Lung (tissue), 12 donors: ENCODE measurements around the gene MAP3K15. TPM values are rescaled to one million over a fixed set of nuclear protein-coding genes. Genes with fewer than 3 reads are reported as not detected.

Experiments used
- ATAC-seq: fragments of 200-7000 bp; cut with Tn5 transposase; one replicate; pipeline ENCODE4 v1.9.1; 2020; ENCODE audit warnings: moderate number of reproducible peaks; ENCODE audit not compliant: insufficient read depth, low FRiP score
- DNase-seq, 3 donors: peaks; one replicate each; pipeline ENCODE4 v3.0.0-alpha.2; 2013 to 2017
- H3K27ac ChIP-seq, 2 donors: one replicate each; pipeline ENCODE4 v1.5.1; 2013; ENCODE audit warnings: mild to moderate bottlenecking in 2 of 2, moderate library complexity in 2 of 2, control low read depth in 1 of 2, inconsistent platforms in 1 of 2, low read depth in 1 of 2, low read length in 1 of 2
- H3K27me3 ChIP-seq, 3 donors: one replicate each; pipeline ENCODE4 v1.5.1; 2013; ENCODE audit warnings: low read length in 2 of 3; ENCODE audit not compliant: control insufficient read depth in 3 of 3, insufficient read depth in 3 of 3
- H3K36me3 ChIP-seq, 4 donors: one replicate each; pipeline ENCODE4 v1.5.1; 2013; ENCODE audit warnings: low read length in 4 of 4, mild to moderate bottlenecking in 1 of 4, moderate library complexity in 1 of 4; ENCODE audit not compliant: control insufficient read depth in 4 of 4, insufficient read depth in 4 of 4
- H3K4me1 ChIP-seq, 5 donors: one replicate each; pipeline ENCODE4 v1.5.1; 2013; ENCODE audit warnings: low read length in 5 of 5, mild to moderate bottlenecking in 2 of 5, moderate library complexity in 1 of 5; ENCODE audit not compliant: control insufficient read depth in 5 of 5, insufficient read depth in 5 of 5
- H3K4me3 ChIP-seq: one replicate; pipeline ENCODE4 v1.5.1; 2013; ENCODE audit warnings: mild to moderate bottlenecking, control low read depth, moderate library complexity
- H3K9ac ChIP-seq, 2 donors: one replicate each; pipeline ENCODE4 v1.5.1; 2013; ENCODE audit warnings: low read length in 2 of 2, control low read depth in 1 of 2; ENCODE audit not compliant: insufficient read depth in 1 of 2
- H3K9me3 ChIP-seq, 4 donors: one replicate each; pipeline ENCODE4 v1.5.1; 2013; ENCODE audit warnings: low read length in 3 of 4, mild to moderate bottlenecking in 1 of 4, moderate library complexity in 1 of 4; ENCODE audit not compliant: control insufficient read depth in 4 of 4, insufficient read depth in 3 of 4
- CTCF ChIP-seq: IDR thresholded peaks from 2 replicates; pipeline ENCODE4 v1.5.1; 2012; ENCODE audit warnings: mild to moderate bottlenecking; ENCODE audit errors: control extremely low read depth, extremely low read depth
- WGBS, 2 donors: extraction: QIAGEN DNeasy Blood & Tissue Kit; methylation state at CpG; one replicate each; pipeline ENCODE4 v1.1.7; 2013; 5-methylcytosine and 5-hydroxymethylcytosine counted together
- polyA plus RNA-seq, 2 donors: library from polyadenylated mRNA; stranded (reverse); fragments of 200-250 nt; gene quantifications; one replicate each; pipeline ENCODE4 v1.2.1, GENCODE V29; 2013
- total RNA-seq, 2 donors: library from RNA; depleted of rRNA in 1 of 2; stranded (reverse); fragments of >200 nt in 1 of 2; gene quantifications; one replicate each; pipeline ENCODE4 v1.2.1, GENCODE V29; 2014 to 2021
- donor health status: control.
- donor health status: control.
- donor health status: Bipolar disorder and iron deficiency.
- donor health status: healthy.
- donor health status: DM: yes; HTN: yes; CAD: no.

The MAP3K15 gene
- total and polyA plus RNA-seq, 4 donors = 0.16 to 2.1 (median 0.40) TPM

- 0 to 30% methylated on average over 9 to 81 of the region's 81 CpGs for WGBS, 2 donors
Observed at GRCh38 chrX:19343535-19344408, 171.5 kb downstream of the MAP3K15 start, which contains the start of gene PDHA1. Gene PDHA1, plus strand, starts transcription at chrX:19343927. Its CDS starts 111 bp downstream, at chrX:19344038.

GRCh38 chrX:19343085-19343534 is 172.2 kb downstream of the MAP3K15 start:
- WGBS, 2 donors = 35 to 53% methylated on average over 11 of the region's 11 CpGs
- Histone ChIP-seq H3K27me3 (peaks cover 0 to 3% (median under 1%) of the 10 kb centered on the region in 3 donors), H3K9ac (peak overlapping the region in 1 of 2 donors; percentile 77), H3K36me3 (peaks cover 0 to 1% (median 0%) of the 10 kb centered on the region in 4 donors), H3K27ac (peak overlapping the region; percentile 66 to 69), H3K4me3 (peak overlapping the region; percentile 36), H3K4me1 (peaks cover 0 to 13% (median 3%) of the 10 kb centered on the region in 5 donors), H3K9me3 (no peaks in the 10 kb centered on the region)
- DNase-seq (peak in 2 of 3 donors; percentile 89 to 91), ATAC-seq (no peak)
- TF ChIP-seq CTCF = no peak

More at GRCh38 chrX:19343535-19344408, 171.5 kb downstream of the MAP3K15 start, which contains the start of gene PDHA1:
- peak; percentile 95 to 96 (median 95) for DNase-seq
- Histone ChIP-seq H3K36me3 (peaks cover 0 to 1% (median 0%) of the 10 kb centered on the region in 4 donors), H3K4me3 (peak within 1 kb of the TSS; percentile 58), H3K27me3 (peaks cover 0 to 3% (median 0%) of the 10 kb centered on the region in 3 donors), H3K4me1 (peaks cover 0 to 13% (median 3%) of the 10 kb centered on the region in 5 donors), H3K9ac (peak within 1 kb of the TSS; percentile 77 to 79), H3K9me3 (no peaks in the 10 kb centered on the region), H3K27ac (peak within 1 kb of the TSS; percentile 79 to 95)
- TF ChIP-seq CTCF = no peak
- peak; percentile 95 for ATAC-seq

GRCh38 chrX:19342331-19342906 is 172.9 kb downstream of the MAP3K15 start:
- WGBS, 2 donors = 30 to 50% methylated on average over 6 of the region's 6 CpGs
- Histone ChIP-seq H3K9ac (peak overlapping the region in 1 of 2 donors; percentile 77), H3K4me3 (no peak overlapping the region), H3K4me1 (peaks cover 0 to 13% (median 3%) of the 10 kb centered on the region in 5 donors), H3K27ac (peak overlapping the region in 1 of 2 donors; percentile 23), H3K27me3 (peaks cover 0 to 4% (median 3%) of the 10 kb centered on the region in 3 donors), H3K9me3 (no peaks in the 10 kb centered on the region), H3K36me3 (peaks cover 0 to 1% (median 0%) of the 10 kb centered on the region in 4 donors)
- peak; percentile 41 to 73 (median 65) for DNase-seq
- ATAC-seq = no peak
- no peak for TF ChIP-seq CTCF
